Mesendoderm (in vitro differentiated cells): ENCODE measurements around the gene TENT5C.
A peak's percentile ranks its signal among the peaks of the same experiment; 100 is the strongest.

Source experiments
- DNase-seq: peaks from one replicate; pipeline ENCODE4 v3.0.0; 2013
- H2AK5ac ChIP-seq: 2 replicates; pipeline ENCODE4 v1.6.1; 2013; ENCODE audit warnings: low read length, inconsistent platforms
- H2BK120ac ChIP-seq: 2 replicates; pipeline ENCODE4 v1.6.1; 2013; ENCODE audit warnings: low read depth, mild to moderate bottlenecking, low read length, moderate library complexity, mixed read lengths
- H2BK15ac ChIP-seq: replicated peaks from 2 replicates; pipeline ENCODE4 v1.6.1; 2013; ENCODE audit warnings: low read depth, mild to moderate bottlenecking, moderate library complexity
- H2BK5ac ChIP-seq: 2 replicates; pipeline ENCODE4 v1.6.1; 2013; ENCODE audit warnings: low read length, inconsistent platforms
- H3K18ac ChIP-seq: 2 replicates; pipeline ENCODE4 v1.6.1; 2013; ENCODE audit warnings: mild to moderate bottlenecking, low read length, mixed read lengths
- H3K23ac ChIP-seq: one replicate; pipeline ENCODE4 v1.6.1; 2013; ENCODE audit warnings: low read length
- H3K27ac ChIP-seq: 2 replicates; pipeline ENCODE4 v1.5.1; 2013; ENCODE audit warnings: low read depth, mild to moderate bottlenecking, inconsistent platforms, low read length, moderate library complexity
- H3K27me3 ChIP-seq: 2 replicates; pipeline ENCODE4 v1.6.1; 2013; ENCODE audit warnings: low read length, control low read depth, mild to moderate bottlenecking, inconsistent platforms; ENCODE audit not compliant: insufficient read depth, poor library complexity
- H3K36me3 ChIP-seq: 2 replicates; pipeline ENCODE4 v1.6.1; 2013; ENCODE audit warnings: low read length, inconsistent platforms; ENCODE audit not compliant: control insufficient read depth, insufficient read depth
- H3K4ac ChIP-seq: one replicate; pipeline ENCODE4 v1.6.1; 2013; ENCODE audit warnings: low read depth, mild to moderate bottlenecking, low read length, moderate library complexity
- H3K4me1 ChIP-seq: 2 replicates; pipeline ENCODE4 v1.6.1; 2013; ENCODE audit warnings: low read depth, low read length, inconsistent platforms; ENCODE audit not compliant: control insufficient read depth
- H3K4me2 ChIP-seq: 2 replicates; pipeline ENCODE4 v1.6.1; 2013; ENCODE audit warnings: low read length
- H3K4me3 ChIP-seq: 2 replicates; pipeline ENCODE4 v1.5.1; 2013; ENCODE audit warnings: mild to moderate bottlenecking, low read length
- H3K56ac ChIP-seq: one replicate; pipeline ENCODE4 v1.6.1; 2013; ENCODE audit warnings: low read length
- H3K79me1 ChIP-seq: 2 replicates; pipeline ENCODE4 v1.6.1; 2013; ENCODE audit warnings: low read length, inconsistent platforms
- H3K79me2 ChIP-seq: 2 replicates; pipeline ENCODE4 v1.6.1; 2013; ENCODE audit warnings: mild to moderate bottlenecking, low read length; ENCODE audit not compliant: control insufficient read depth, insufficient read depth
- H3K9ac ChIP-seq: 2 replicates; pipeline ENCODE4 v1.6.1; 2013; ENCODE audit warnings: low read length, inconsistent platforms
- H4K5ac ChIP-seq: one replicate; pipeline ENCODE4 v1.6.1; 2013; ENCODE audit warnings: low read length
- H4K8ac ChIP-seq: one replicate; pipeline ENCODE4 v1.6.1; 2013; ENCODE audit warnings: low read depth, mild to moderate bottlenecking, control low read depth, low read length, moderate library complexity
- WGBS: extraction: QIAGEN DNeasy Blood & Tissue Kit; methylation state at CpG from one replicate; pipeline ENCODE4 v1.1.7; 2013; ENCODE audit warnings: low lambda C conversion rate, missing lambda C conversion rate; ENCODE audit not compliant: insufficient coverage; ENCODE audit errors: extremely low coverage; 5-methylcytosine and 5-hydroxymethylcytosine counted together

TENT5C gene

DNA sequence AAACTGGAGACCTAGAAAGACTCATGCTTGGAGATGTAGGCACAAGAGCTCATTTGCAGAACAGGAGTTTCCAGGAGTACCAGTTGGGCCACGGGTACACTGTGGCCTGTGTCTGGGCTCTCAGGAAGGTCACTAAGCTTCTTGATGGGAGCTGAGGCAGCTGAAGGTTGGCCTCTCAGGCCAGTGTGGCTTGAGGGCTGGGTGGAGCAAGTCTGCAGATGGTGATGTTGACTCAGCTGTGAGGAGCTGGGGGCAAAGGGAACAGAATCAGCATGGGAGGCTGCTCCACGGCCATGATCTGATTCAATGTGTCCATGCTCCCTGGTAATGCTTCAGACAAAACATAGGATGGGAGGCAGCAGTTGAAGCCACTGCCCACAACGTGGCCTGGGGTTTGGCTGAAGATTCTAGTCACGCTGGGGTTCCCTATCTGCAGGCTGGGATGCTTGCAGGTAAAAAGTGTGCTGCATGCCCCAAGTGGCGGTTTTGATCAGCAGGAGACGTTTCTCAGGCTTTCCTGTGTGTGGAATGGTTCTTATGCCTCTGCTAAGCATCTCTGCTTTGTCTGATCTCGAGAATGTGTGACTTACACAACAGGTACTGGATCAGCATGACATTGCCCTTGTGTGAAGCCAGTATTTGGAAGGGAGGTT lies 15.4 kb upstream of the TENT5C start:
- Histone ChIP-seq H2BK5ac (no peak overlapping the region), H4K8ac (no peak overlapping the region), H3K4ac (no peak overlapping the region), H3K27me3 (no peaks in the 10 kb centered on the region), H3K36me3 (no peaks in the 10 kb centered on the region), H4K5ac (no peak overlapping the region), H3K4me1 (no peaks in the 10 kb centered on the region), H3K79me2 (no peaks in the 10 kb centered on the region), H3K18ac (no peak overlapping the region), H2BK15ac (no peak overlapping the region), H2AK5ac (no peak overlapping the region), H2BK120ac (no peak overlapping the region), H3K56ac (no peak overlapping the region), H3K23ac (no peak overlapping the region), H3K27ac (no peak overlapping the region), H3K4me3 (no peak overlapping the region), H3K9ac (no peak overlapping the region), H3K79me1 (no peaks in the 10 kb centered on the region), H3K4me2 (no peak overlapping the region)
- DNase-seq, result peak; percentile 31
- WGBS, result no CpG with 5 or more reads among the region's 7 CpGs

- DNase-seq, result no peak
- H3K4ac ChIP-seq, result no peak overlapping the region
- H3K56ac ChIP-seq, result no peak overlapping the region
- no peak overlapping the region for H4K5ac ChIP-seq
- no peak overlapping the region for H3K23ac ChIP-seq
- no peak overlapping the region for H3K27ac ChIP-seq
- no peak overlapping the region for H2BK5ac ChIP-seq
- no peak overlapping the region for H2BK15ac ChIP-seq
- H3K79me2 ChIP-seq, result no peaks in the 10 kb centered on the region
- H3K27me3 ChIP-seq, result no peaks in the 10 kb centered on the region
- no peak overlapping the region for H3K18ac ChIP-seq
- no peaks in the 10 kb centered on the region for H3K4me1 ChIP-seq
- H4K8ac ChIP-seq, result no peak overlapping the region
- no CpG with 5 or more reads among the region's 3 CpGs for WGBS
- no peak overlapping the region for H3K4me2 ChIP-seq
- H3K79me1 ChIP-seq, result no peaks in the 10 kb centered on the region
- no peak overlapping the region for H3K9ac ChIP-seq
- no peaks in the 10 kb centered on the region for H3K36me3 ChIP-seq
- no peak overlapping the region for H2AK5ac ChIP-seq
- no peak overlapping the region for H3K4me3 ChIP-seq
- no peak overlapping the region for H2BK120ac ChIP-seq
Observed at GRCh38 chr1:117591252-117591651, 14.6 kb upstream of the TENT5C start.

- Histone ChIP-seq H2BK120ac (no peak overlapping the region), H2BK15ac (no peak overlapping the region), H3K23ac (no peak overlapping the region), H3K4me2 (no peak overlapping the region), H3K27me3 (no peaks in the 10 kb centered on the region), H3K18ac (no peak overlapping the region), H3K36me3 (no peaks in the 10 kb centered on the region), H3K27ac (no peak overlapping the region), H3K4ac (no peak overlapping the region), H2AK5ac (no peak overlapping the region), H3K79me1 (no peaks in the 10 kb centered on the region), H3K4me1 (no peaks in the 10 kb centered on the region), H4K8ac (no peak overlapping the region), H3K4me3 (no peak overlapping the region), H3K9ac (no peak overlapping the region), H4K5ac (no peak overlapping the region), H3K56ac (no peak overlapping the region), H2BK5ac (no peak overlapping the region), H3K79me2 (no peaks in the 10 kb centered on the region)
- DNase-seq, result no peak
- WGBS, result no CpG with 5 or more reads among the region's 9 CpGs
Observed at GRCh38 chr1:117592155-117592554, 13.7 kb upstream of the TENT5C start.

DNA sequence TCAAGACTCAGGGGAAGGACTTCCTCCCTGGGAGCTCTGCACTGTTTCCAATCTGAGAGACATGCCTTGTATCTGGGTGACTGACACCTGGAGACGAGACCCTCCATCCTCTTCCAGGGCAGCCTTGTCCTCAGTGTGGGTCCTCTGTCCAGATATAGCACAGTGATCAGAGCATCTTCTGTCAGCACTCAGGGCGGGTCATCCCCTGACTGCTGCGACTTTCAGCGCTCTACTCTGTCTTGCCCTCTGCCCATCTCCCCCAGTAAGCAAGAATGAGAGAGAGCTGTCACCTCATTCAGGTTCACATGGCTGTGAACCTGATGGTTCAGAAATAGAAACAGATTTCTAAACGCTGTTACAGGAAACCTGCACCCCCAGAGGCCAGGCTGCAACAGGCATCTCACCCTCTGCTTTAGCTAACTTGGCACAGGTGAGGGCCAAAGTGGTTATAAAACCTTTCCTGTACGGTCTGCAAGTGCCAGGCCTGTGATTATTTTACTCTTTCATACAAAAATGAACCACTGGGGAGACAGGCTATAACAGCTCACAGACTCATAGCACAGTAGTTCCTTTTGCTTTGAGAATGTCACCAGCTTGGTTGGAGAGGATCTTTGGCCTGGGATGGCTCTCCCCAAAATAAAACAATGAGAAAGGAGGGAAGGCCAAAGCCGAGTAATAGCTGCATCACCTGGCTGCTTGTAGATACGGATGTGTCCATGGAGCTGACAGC lies 11.4 kb upstream of the TENT5C start:
- Histone ChIP-seq H3K27me3 (no peaks in the 10 kb centered on the region), H2BK120ac (no peak overlapping the region), H3K4ac (no peak overlapping the region), H3K18ac (no peak overlapping the region), H3K4me2 (no peak overlapping the region), H3K4me1 (no peaks in the 10 kb centered on the region), H3K23ac (no peak overlapping the region), H2BK15ac (no peak overlapping the region), H4K8ac (no peak overlapping the region), H3K4me3 (no peak overlapping the region), H3K36me3 (no peaks in the 10 kb centered on the region), H3K27ac (no peak overlapping the region), H3K9ac (no peak overlapping the region), H2BK5ac (no peak overlapping the region), H3K79me1 (no peaks in the 10 kb centered on the region), H2AK5ac (no peak overlapping the region), H3K56ac (no peak overlapping the region), H4K5ac (no peak overlapping the region), H3K79me2 (no peaks in the 10 kb centered on the region)
- no CpG with 5 or more reads among the region's 8 CpGs for WGBS
- no peak for DNase-seq

GRCh38 chr1:117596023-117596720 lies 9.7 kb upstream of the TENT5C start:
- Histone ChIP-seq H3K4me3 (no peak overlapping the region), H4K8ac (no peak overlapping the region), H3K79me2 (no peaks in the 10 kb centered on the region), H3K4ac (no peak overlapping the region), H3K4me2 (no peak overlapping the region), H2BK15ac (no peak overlapping the region), H3K23ac (no peak overlapping the region), H3K4me1 (no peaks in the 10 kb centered on the region), H2BK120ac (no peak overlapping the region), H3K36me3 (no peaks in the 10 kb centered on the region), H3K9ac (no peak overlapping the region), H2BK5ac (no peak overlapping the region), H3K56ac (no peak overlapping the region), H3K27ac (no peak overlapping the region), H3K18ac (no peak overlapping the region), H4K5ac (no peak overlapping the region), H3K27me3 (no peaks in the 10 kb centered on the region), H2AK5ac (no peak overlapping the region), H3K79me1 (no peaks in the 10 kb centered on the region)
- no peak for DNase-seq
- WGBS, result no CpG with 5 or more reads among the region's 5 CpGs
